GM19452 (cell line): ENCODE data around the gene SDK1.

Source experiments
- ATAC-seq: cut with Tn5 transposase; IDR thresholded peaks from one replicate; pipeline ENCODE4 v1.9.1; 2021; ENCODE audit not compliant: unreplicated experiment

The SDK1 gene

DNA sequence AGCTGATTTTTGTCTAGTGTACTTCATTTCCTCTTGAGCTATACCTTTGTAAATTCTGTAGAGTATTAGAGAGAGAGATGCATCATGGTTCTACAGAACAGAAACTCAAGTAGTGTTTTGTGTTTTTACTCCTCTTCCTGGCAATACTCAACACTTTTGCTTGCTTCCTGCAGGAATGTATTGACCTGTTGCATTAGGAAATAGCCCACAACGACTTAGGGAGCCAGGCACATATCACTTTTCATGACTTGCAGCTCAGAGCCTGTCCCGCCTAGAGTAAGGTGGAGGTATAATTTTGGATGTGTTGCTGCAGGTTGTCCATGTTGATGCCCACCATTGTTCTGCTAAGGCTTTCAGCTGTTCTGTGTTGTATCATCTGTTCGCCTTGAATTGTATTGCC lies 216.3 kb downstream of the SDK1 start:
- ATAC-seq = no peak

DNA sequence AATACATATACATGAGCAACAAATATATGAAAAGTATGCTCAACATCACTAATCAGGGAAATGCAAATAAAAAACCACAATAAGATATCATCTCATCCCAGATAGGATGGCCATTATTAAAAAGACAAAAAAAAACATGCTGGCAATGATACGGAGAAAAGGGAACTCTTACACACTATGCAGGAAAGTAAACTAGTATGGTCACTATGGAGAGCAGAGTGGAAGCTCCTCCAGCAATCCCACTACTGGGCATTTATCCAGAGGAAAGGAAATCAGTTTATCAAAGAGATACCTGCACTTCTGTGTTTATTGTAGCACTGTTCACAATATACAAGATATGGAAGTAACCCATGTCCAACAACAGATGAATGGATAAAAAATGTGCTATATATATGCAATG lies 217.5 kb downstream of the SDK1 start:
- no peak for ATAC-seq

DNA sequence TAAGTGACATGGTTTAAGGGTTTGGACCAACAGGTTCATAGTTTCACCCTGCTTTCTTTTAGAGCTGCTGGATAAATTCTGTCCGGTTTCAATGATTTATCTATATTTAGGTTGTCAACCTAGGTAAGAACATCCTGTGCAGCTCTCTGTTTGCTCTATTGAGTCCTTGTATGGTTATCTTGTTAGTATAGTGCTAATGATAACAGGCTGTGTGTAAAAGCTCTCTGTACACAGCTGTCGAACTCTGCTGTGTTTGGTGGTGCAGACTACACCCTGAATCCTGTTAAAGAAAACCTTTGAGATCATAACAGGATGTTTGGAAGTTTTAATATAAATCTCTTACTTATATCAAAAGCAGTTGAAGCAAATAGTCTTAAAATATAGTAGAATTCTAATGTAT lies 219.2 kb downstream of the SDK1 start:
- ATAC-seq = no peak

DNA sequence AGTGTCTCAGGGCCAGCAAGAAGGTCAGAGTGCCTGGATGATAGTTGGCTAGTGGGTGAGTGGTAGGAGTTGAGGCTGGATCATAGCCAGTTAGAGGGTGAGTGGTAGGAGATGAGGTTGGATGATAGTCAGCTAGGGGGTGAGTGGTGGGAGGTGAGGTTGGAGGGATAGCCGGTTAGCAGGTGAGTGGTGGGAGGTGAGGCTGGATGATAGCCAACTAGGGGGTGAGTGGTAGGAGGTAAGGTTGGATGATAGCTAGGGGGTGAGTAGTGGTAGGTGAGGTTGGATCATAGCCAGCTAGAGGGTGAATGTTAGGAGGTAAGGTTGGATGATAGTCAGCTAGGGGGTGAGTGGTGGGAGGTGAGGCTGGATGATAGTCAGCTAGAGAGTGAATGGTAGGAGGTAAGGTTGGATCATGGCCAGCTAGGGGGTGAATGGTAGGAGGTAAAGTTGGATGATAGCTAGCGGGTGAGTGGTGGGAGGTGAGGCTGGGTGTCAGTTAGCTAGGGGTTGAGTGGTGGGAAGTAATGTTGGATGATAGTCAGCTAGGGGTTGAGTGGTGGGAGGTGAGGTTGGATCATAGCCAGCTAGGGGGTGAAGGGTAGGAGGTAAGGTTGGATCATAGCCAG lies 226.6 kb downstream of the SDK1 start:
- ATAC-seq = no peak

DNA sequence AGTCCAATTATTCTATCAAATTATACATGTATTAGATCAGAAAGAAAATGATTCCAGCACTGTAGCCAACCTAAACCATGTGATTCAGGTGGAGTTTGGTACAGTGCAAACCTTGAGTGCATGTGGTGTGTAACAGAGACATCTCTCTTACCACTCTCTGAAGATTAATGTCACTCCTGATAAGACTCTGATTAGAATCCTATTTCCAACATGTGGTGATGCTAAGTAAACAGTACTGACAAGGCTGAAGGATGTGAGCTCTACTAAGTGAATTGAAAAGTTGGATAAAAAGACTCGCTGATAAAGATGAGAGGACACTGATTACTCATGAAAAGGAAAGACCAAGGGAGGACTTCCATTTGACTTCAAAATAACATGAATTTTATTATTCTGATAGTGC lies 232.0 kb downstream of the SDK1 start:
- ATAC-seq = no peak

DNA sequence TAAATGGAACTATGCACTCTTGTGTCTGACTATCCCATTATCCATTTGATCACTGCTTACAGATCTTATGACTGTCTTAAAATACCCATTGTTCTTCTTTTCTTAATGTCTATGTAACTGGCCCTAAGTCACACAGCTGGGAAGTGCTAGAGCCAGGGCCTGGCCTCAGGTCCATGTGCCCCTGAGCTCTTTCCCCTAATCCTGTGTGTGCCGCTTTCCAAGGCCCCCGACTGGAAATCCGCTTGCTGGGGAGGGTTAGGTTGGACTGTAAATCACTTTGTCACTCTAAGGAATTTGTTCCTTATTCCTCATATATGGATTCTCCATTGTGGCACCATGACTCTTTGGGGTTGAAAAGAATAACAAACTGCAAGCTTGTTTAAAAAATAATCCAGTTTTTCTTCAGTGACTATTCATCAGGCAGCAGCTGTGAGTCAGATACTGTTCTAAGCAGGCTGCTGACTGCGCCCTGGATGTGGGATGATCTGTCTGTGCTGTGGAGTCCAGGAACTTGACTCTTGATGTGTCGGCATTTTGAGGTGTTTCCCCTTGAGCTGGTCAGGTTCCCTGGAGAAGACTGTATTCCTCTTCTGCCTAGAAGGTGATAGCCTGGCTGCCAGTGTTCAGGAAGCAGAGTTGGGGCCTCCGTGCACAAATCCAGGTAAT lies 236.3 kb downstream of the SDK1 start:
- ATAC-seq = no peak

DNA sequence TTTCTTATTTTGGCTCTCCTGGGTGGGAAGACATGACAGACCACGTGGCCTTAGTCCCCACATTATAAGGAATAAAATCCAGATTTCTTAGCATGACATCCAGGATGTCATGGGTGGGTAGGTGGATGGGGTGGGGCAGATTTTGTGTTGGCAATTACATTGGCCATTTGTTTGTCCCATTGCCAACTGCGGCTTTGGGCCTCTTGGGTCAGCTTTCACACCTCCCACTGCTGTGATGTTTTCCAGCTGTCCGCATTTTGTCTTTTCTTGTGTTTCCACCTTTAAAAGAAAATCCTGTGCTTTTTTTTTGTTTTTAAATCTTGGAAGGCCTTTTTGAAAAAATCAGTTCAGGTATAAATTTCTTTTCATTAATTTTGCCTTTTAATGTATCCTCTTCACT lies 237.0 kb downstream of the SDK1 start:
- no peak for ATAC-seq

DNA sequence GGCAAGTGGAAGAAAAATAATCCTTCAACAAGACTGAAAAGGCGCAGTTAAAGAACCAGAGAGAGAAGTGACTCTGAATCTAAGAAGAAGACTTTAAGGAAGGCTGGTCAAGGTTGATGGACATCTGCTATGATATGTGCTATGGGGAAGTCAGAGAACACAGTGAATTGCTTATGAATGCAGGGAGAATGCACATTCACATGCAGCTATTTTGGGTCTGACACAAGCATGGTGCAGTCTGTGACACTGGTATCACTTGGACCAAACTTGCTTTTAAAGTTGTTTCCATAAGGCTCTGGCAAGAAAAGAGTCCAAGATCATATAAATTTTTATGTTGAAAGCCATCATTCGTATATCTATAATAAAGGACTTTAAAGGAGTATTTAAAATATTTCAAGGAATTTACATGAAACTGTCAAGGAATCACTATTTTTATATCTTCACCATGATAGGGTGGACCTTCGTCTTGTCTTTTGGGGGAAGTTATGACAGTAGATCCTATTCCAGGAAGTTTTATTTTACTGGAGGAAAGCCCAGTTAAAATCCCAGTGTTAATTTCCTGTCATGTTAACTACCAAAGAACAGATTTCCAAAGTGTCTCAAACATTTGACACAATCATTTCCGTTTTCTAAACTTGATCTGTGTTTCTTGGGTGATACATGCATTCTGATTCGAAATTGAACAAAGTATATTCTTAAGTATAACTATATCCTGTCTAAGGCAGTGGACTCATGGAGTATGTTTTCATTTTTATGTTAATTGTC lies 239.6 kb downstream of the SDK1 start:
- no peak for ATAC-seq

DNA sequence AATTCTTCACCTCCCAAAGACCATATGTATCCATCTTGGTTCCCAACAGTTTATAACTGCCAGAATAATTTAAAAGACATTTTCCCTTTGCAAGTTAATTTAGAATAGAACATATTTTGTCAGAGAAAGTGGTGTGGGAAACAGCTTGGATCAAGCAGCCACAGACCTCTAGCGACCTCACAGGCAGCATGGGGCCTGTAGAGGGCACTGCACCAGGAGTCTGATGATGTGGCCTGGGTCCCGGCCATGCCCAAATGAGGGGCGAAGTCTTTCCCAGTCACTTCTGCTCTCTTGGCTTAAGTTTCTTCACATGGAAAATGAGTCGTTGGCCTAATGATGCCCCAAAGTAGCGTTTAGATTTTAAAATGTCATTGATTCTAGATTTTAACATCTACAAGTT lies 243.2 kb downstream of the SDK1 start:
- ATAC-seq = no peak

DNA sequence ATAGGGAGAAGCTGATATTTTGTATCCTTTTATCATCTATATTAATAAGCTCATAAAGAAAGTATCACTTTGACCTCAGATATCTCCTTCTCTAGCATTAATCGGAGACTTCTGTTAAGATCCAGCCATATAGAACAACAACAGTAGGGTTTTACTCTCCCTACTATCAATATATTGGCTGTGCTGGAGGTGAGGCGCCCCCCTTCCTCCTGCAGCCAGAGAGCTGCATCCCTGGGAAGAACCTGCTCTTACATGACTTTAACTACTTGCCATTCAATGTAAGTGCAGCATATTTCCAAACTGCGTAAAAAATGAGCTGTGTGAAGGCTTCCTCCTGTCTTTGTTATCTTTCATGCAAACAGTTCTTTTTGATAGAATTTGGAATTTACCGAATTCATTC lies 247.8 kb downstream of the SDK1 start:
- no peak for ATAC-seq

DNA sequence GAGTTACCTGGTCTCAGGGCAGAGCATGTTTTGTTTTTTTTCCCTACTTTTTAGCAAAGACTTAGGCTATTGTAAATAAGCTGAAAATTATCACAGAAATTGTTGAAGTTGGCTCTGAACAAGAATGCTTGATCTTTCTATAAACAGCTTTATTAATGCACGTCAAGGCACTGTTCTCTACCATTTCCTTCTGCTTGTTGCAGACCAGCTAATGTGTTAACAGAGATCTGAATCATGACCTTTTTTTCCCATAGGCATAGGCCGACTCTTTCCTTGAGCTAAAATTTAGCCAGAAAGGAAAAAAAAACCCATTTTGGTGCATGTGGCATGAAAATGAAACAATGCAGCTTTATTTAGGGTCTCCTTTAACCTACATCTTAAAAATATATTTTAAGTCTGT lies 248.5 kb downstream of the SDK1 start:
- no peak for ATAC-seq

DNA sequence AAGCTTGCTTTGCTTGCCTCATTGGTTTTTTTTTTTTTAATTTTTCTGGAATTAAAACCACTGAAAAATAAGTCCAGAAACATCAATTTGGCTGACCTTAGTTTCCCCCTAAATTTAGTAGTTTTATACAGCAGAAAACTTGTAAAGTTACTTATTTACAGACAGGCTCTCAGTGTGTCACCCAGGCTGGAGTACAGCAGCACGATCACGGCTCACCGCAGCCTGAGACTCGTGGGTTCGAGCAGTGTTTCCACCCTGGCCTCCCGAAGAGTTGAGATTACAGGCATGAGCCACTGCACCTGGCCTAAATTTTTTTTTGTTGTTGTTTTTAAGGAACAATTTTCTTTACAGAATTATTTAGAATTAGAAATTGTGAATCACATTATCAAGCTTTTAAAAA lies 250.5 kb downstream of the SDK1 start:
- no peak for ATAC-seq

DNA sequence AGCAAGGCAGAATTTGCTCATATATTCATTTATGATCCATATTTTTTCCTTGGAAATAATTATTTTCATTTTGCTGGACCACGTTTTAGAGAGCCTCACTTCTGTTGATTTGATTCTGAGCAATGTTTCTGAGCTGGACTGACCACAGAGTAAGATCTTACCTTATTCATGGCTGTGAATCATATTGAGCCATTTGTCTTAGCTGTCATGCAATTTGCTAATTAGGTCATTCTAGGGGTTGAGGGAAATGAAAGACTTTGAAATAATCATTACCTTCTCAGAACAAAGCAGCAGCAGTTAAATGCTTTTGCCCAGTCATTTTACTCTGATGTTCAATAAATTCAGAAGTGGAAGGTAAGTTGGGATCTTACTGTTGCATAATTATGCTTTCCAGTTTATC lies 251.4 kb downstream of the SDK1 start:
- no peak for ATAC-seq

DNA sequence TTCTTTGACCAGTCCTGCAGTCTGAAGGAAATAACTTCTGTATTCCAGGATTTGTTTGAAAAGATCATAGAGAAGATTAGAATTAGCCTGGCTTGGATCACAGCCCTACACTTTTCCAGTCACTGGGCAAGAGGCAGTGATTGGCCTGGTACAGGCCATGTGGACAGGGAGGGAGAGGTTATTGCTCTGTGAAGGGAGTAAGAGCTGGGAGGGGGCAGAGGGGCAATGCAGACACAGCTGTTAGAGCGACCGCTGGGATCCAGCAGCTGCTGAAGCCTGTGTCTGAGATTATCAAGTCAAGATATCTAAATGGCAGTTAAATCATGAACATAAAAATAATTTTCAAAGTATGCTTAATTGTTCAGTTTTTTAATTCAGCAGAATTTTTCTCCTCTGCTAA lies 257.3 kb downstream of the SDK1 start:
- no peak for ATAC-seq

DNA sequence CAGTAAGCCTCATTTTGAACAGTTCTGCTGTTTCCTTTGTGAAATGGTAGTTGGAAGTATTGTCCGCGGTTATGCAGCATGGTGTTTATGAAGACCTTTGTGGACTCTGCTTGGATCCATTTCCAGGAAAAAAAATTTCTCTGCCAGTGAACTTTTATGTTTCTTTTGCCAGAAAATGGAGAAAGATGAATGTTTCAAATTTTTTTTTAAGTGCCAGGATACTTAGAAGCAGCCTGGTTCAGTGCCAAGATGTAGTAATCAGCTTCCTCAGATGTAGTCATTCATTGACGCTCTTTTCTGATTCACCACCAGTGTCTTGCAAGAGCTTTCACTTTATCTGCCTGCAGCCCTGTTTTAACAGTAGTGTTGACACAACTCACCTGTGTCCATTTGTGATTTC lies 258.2 kb downstream of the SDK1 start:
- ATAC-seq = no peak

DNA sequence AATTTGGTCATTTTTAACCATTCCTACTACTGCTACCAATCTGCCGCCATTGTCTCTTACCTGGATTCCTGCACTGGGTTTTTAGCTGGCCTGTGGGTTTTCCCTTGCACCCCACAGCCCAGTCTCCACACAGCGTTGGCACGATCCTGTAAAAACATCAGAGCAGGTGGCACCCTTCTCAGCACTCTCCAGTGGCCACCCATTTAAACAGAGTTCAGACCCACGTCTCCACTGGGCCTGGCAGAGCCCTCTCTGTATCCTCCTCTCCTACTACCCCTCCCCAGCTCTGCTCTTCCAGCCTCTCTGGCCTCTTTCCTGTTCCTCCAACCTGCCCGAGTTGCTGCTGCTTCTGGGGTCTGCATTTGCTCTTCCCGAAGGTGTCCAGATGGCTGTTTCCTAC lies 259.4 kb downstream of the SDK1 start:
- ATAC-seq = no peak

DNA sequence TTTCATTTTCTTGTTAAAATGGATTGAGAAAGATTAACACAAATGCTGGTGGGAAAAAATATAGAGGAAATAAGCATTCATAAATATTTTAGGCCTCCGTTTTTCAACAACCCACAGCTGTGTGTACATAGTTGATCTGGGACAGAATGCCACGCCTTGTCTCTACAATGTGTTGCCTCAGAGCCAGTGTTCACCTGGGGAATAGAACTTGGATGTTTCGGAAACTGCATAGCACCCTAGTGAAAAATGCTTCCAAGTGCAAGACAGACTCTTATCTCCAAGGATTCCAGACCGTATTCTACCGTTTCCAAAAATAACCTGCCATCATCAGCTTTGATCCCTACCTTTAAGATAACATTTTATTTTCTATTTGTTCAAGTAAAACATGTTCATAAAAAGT lies 260.9 kb downstream of the SDK1 start:
- ATAC-seq = no peak

DNA sequence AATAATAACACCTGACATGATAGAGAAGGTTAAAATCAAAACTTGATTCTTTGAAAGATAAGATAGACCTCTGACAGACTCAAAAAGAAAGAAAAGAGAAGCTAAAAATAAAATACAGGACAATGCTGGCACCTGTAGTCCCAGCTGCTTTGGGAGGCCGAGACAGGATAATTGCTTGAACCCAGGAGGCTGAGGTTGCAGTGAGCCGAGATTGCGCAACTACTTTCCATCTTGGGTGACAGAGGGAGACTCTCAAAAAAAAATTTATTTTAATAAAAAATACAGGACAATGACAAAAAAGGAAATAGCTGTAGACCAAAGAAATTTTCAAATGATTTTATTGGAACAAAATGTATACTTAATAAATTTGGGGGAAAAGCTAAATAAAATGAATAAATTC lies 263.2 kb downstream of the SDK1 start:
- no peak for ATAC-seq

DNA sequence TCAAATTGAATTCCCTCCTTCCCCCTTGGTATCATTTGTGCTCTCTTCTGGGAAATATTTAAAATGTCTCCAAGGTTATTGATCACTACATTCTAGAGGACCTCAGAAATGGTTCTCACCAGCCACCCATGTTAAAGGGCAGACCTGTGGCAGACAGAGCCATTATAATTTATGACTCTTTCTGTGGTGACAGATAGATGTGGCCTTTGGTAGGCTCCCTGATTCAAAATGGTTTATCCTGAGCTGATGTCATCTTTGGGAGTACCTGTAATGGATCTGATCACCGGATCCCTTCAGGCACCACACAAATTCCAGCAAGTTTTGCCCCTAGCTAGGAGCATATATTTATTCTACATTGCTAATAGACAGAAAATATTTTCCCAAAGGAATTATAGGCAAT lies 267.5 kb downstream of the SDK1 start:
- ATAC-seq = no peak

DNA sequence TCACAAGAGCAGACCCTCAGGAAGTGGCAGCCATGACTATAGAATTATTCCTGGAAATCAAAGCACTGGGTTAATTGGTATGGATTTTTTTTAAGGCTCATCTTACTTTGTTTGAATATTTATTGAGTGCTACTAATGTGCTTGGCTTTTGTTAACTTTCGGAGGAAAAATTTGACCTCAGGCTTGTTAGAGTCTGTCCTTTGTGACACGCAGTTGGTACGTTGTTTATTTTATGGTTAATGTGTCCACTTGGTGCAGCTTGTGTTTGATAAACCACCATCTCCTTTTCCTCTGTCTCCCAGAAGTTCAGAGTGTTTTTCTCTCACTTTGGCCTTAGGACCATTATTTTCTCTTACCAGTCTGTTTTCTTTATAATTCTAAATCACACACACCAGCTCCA lies 268.6 kb downstream of the SDK1 start:
- ATAC-seq = no peak

DNA sequence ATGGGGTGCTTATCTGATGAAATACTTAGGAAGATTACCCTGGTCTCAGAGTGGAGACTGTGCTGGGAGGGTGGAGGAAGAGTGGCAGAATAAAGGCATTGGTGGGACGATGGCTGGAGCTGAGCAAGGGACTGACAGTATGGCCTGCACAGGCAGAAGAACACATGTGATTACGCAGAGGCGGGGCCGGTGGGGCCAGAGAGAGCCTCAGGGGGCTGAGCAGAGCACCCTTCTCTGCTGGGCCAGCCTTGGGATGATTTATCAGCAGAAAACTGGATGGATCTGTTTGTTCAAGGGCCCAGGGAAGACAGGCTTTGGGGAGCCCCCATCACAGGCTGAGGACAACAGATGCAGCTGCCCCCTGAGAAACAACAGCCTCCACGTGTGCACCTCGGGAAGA lies 272.1 kb downstream of the SDK1 start:
- no peak for ATAC-seq

DNA sequence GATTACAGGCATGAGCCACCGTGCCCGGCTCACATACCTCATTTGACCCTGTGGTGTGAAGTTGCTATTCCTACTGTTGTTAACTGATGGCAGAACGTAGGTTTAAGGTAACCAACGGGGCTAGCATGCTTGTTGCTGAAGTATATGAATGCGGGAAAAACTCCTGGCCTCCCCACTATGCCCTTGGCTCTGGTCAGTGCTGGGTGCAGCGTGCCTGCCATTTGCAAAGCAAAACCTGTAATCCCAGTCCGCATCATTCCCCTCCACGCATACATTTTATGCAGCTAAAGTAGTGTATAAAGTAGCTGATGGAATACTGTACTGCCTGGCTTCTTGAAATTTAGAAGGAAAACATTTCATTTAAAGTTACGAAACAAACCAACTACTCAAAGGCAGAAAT lies 273.3 kb downstream of the SDK1 start:
- no peak for ATAC-seq
